IMR-90 (cell line): ENCODE results near the gene HVCN1. TPM values are rescaled to one million over a fixed set of nuclear protein-coding genes. Genes with fewer than 3 reads are reported as not detected.

Source experiments
- ATAC-seq: fragments of 200-7000 bp; cut with Tn5 transposase; 2 replicates; pipeline ENCODE4 v1.9.1; 2020; ENCODE audit warnings: low read depth, mild to moderate bottlenecking, moderate library complexity
- BruUV-seq: library from RNA; stranded (reverse); fragments of 400-500 nt; replicated peaks from 2 replicates; lab custom pipeline; 2021; lab: Mats Ljungman, UMichigan
- CTCF ChIA-PET: fragments of 300-600 bp; formaldehyde crosslinking; extraction: SDS; loops from one replicate; lab custom pipeline; 2021; ENCODE audit warnings: antibody characterized with exemption; lab: Yijun Ruan, JAX
- POLR2A ChIA-PET: fragments of 300-600 bp; sonication (Branson Sonifier 250); formaldehyde crosslinking; loops from one replicate; lab custom pipeline; 2022; ENCODE audit warnings: antibody characterized with exemption; ENCODE audit not compliant: unreplicated experiment; lab: Charles Lee
- DNase-seq: peaks from one replicate; pipeline ENCODE4 v3.0.0; 2013
- H2AFZ ChIP-seq: replicated peaks from 2 replicates; pipeline ENCODE3; 2013; ENCODE audit warnings: low read length, mild to moderate bottlenecking; ENCODE audit not compliant: poor library complexity
- H2AK5ac ChIP-seq: 2 replicates; pipeline ENCODE4 v1.6.1; 2013; ENCODE audit warnings: low read depth, low read length, inconsistent platforms
- H2AK9ac ChIP-seq: replicated peaks from 2 replicates; pipeline ENCODE3; 2013; ENCODE audit warnings: mild to moderate bottlenecking, low read depth, low read length, moderate library complexity; ENCODE audit not compliant: poor library complexity
- H2BK120ac ChIP-seq: 2 replicates; pipeline ENCODE4 v1.6.1; 2013; ENCODE audit warnings: low read depth, low read length, inconsistent platforms
- H2BK15ac ChIP-seq: 3 replicates; pipeline ENCODE4 v1.6.1; 2013; ENCODE audit warnings: low read depth, low read length, inconsistent platforms
- H2BK20ac ChIP-seq: 2 replicates; pipeline ENCODE4 v1.6.1; 2013; ENCODE audit warnings: low read depth, mild to moderate bottlenecking, inconsistent platforms, low read length, moderate library complexity
- H2BK5ac ChIP-seq: 2 replicates; pipeline ENCODE4 v1.6.1; 2013; ENCODE audit warnings: mild to moderate bottlenecking, low read depth, low read length, inconsistent platforms; ENCODE audit not compliant: poor library complexity, severe bottlenecking
- H3K14ac ChIP-seq: replicated peaks from 2 replicates; pipeline ENCODE4 v1.6.1; 2013; ENCODE audit warnings: low read depth, low read length, inconsistent platforms
- H3K18ac ChIP-seq: 2 replicates; pipeline ENCODE4 v1.6.1; 2013; ENCODE audit warnings: low read depth, low read length, control low read depth
- H3K23ac ChIP-seq: 2 replicates; pipeline ENCODE4 v1.6.1; 2013; ENCODE audit warnings: low read depth, low read length, inconsistent platforms
- H3K27ac ChIP-seq: 2 replicates; pipeline ENCODE4 v1.5.1; 2013; ENCODE audit warnings: mild to moderate bottlenecking, control low read depth, low read length; ENCODE audit not compliant: insufficient read depth
- H3K27me3 ChIP-seq: 2 replicates; pipeline ENCODE4 v1.6.1; 2013; ENCODE audit warnings: low read length; ENCODE audit not compliant: control insufficient read depth, insufficient read depth
- H3K36me3 ChIP-seq: 2 replicates; pipeline ENCODE4 v1.6.1; 2013; ENCODE audit warnings: low read length, mixed read lengths; ENCODE audit not compliant: control insufficient read depth, insufficient read depth
- H3K4ac ChIP-seq: 2 replicates; pipeline ENCODE4 v1.6.1; 2013; ENCODE audit warnings: low read depth, low read length, inconsistent platforms
- H3K4me1 ChIP-seq: 2 replicates; pipeline ENCODE4 v1.6.1; 2013; ENCODE audit warnings: low read length, mixed read lengths; ENCODE audit not compliant: control insufficient read depth, insufficient read depth
- H3K4me2 ChIP-seq: 2 replicates; pipeline ENCODE4 v1.6.1; 2013; ENCODE audit warnings: low read depth, mild to moderate bottlenecking, control low read depth, low read length, moderate library complexity
- H3K4me3 ChIP-seq: 2 replicates; pipeline ENCODE4 v1.5.1; 2013; ENCODE audit warnings: low read depth, mild to moderate bottlenecking, control low read depth, low read length, moderate library complexity; ENCODE audit not compliant: insufficient read depth
- H3K56ac ChIP-seq: 2 replicates; pipeline ENCODE4 v1.6.1; 2013; ENCODE audit warnings: low read length, inconsistent platforms; ENCODE audit not compliant: insufficient read depth; ENCODE audit errors: extremely low read depth
- H3K79me1 ChIP-seq, 2 experiments: 2 replicates each; pipeline ENCODE4 v1.6.1; 2013; ENCODE audit warnings: low read length in 2 of 2, inconsistent platforms in 1 of 2, low read depth in 1 of 2
- H3K9ac ChIP-seq: 2 replicates; pipeline ENCODE4 v1.6.1; 2013; ENCODE audit warnings: low read depth, low read length, control low read depth
- H3K9me1 ChIP-seq: 2 replicates; pipeline ENCODE4 v1.6.1; 2013; ENCODE audit warnings: low read length, inconsistent platforms; ENCODE audit not compliant: insufficient read depth
- H3K9me3 ChIP-seq: 2 replicates; pipeline ENCODE4 v1.6.1; 2013; ENCODE audit warnings: low read length; ENCODE audit not compliant: control insufficient read depth, insufficient read depth
- H4K20me1 ChIP-seq: 2 replicates; pipeline ENCODE4 v1.6.1; 2013; ENCODE audit warnings: low read length, inconsistent platforms; ENCODE audit not compliant: insufficient read depth
- H4K5ac ChIP-seq: 2 replicates; pipeline ENCODE4 v1.6.1; 2013; ENCODE audit warnings: mild to moderate bottlenecking, low read depth, low read length, control low read depth
- H4K8ac ChIP-seq, 2 experiments: 2 replicates each; pipeline ENCODE4 v1.6.1; 2013; ENCODE audit warnings: low read depth in 2 of 2, low read length in 2 of 2, control low read depth in 1 of 2, inconsistent platforms in 1 of 2
- H4K91ac ChIP-seq: 2 replicates; pipeline ENCODE4 v1.6.1; 2013; ENCODE audit warnings: low read depth, low read length, inconsistent platforms; ENCODE audit not compliant: insufficient read depth
- MXI1 ChIP-seq: IDR thresholded peaks from 2 replicates; pipeline ENCODE4 v1.6.1; 2012; ENCODE audit warnings: low read depth, mild to moderate bottlenecking, low read length, moderate library complexity, borderline replicate concordance
- SMC3 ChIP-seq: fragments of 150-350 bp; IDR thresholded peaks from 2 replicates; pipeline ENCODE4 v1.6.1; 2016; ENCODE audit warnings: low read depth, mild to moderate bottlenecking, antibody characterized with exemption, low read length, moderate library complexity
- WGBS, 2 experiments: methylation state at CpG; one replicate each; pipeline versions ENCODE4 v1.1.5 to v1.1.7; 2013; ENCODE audit warnings: missing lambda C conversion rate in 2 of 2; ENCODE audit not compliant: insufficient read length in 1 of 2; ENCODE audit errors: extremely low coverage in 2 of 2; 5-methylcytosine and 5-hydroxymethylcytosine counted together
- dilution Hi-C: fragments of 300-500 bp; cut with HindIII; formaldehyde crosslinking; loops from one replicate; pipeline ENCODE4 v1.14.3; 2018; ENCODE audit warnings: low sequenced_read_pairs; ENCODE audit not compliant: unreplicated experiment
- in situ Hi-C: fragments of 300-500 bp; cut with MboI; formaldehyde crosslinking; loops from 3 replicates; pipeline ENCODE4 v1.14.3; 2019; ENCODE audit warnings: low sequenced_read_pairs, inconsistent platforms, mixed read lengths
- intact Hi-C: fragments of 100-400 bp; cut with micrococcal nuclease; formaldehyde crosslinking; loops from 2 replicates; pipeline ENCODE4 v1.10.0; 2022
- polyA plus RNA-seq, 3 experiments: library from polyadenylated mRNA; depleted of rRNA; stranded (reverse); fragments of >200 nt; gene quantifications; 2 replicates each; pipeline ENCODE4 v1.2.3, GENCODE V29; 2012; ENCODE audit warnings: low replicate concordance in 1 of 3
- total RNA-seq: library from RNA; depleted of rRNA; stranded (reverse); fragments of >200 nt; gene quantifications from 2 replicates; pipeline ENCODE4 v1.2.3, GENCODE V29; 2012

Gene HVCN1
- total and polyA plus RNA-seq, 2 of the 4 experiments (the other 2 are of a cell fraction), result 1.9 to 2.0 TPM

DNA sequence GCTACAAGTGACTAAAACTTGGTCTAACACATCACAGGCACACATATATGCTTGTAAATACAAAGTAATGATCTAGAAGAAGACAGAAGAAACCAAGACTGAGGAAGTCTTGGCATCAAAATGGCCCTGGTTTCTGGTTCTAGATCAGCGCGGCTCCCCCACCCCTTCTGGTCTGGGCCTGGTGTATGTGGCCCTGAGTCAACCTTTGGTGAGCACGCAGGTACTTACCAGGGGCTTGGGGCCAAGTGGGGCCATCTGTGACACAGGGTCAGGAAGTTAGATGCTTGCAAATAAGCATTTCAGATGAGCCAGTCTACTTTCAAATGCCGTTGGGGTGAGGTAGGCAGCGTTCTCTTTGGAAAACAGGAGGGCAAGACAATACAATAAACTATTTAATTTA lies 13.2 kb upstream of the HVCN1 start:
- Histone ChIP-seq H2AFZ (no peak overlapping the region), H3K4me3 (no peak overlapping the region), H3K18ac (no peak overlapping the region), H3K9me3 (no peaks in the 10 kb centered on the region), H4K5ac (no peak overlapping the region), H3K4ac (no peak overlapping the region), H3K79me1 (no peaks in the 10 kb centered on the region), H3K14ac (no peak overlapping the region), H2BK120ac (no peak overlapping the region), H2BK20ac (no peak overlapping the region), H3K27ac (no peak overlapping the region), H3K9ac (no peak overlapping the region), H4K20me1 (no peaks in the 10 kb centered on the region), H4K8ac (no peak overlapping the region), H3K27me3 (no peaks in the 10 kb centered on the region), H3K9me1 (no peaks in the 10 kb centered on the region), H3K23ac (no peak overlapping the region), H4K91ac (no peak overlapping the region), H2BK5ac (no peak overlapping the region), H2AK9ac (no peak overlapping the region), H2BK15ac (no peak overlapping the region), H2AK5ac (no peak overlapping the region), H3K4me1 (no peaks in the 10 kb centered on the region; the same call in 1 of the 2 replicates), H3K56ac (no peak overlapping the region), H3K4me2 (no peak overlapping the region), H3K36me3 (no peaks in the 10 kb centered on the region)
- POLR2A ChIA-PET, result no interaction called here
- no peak for DNase-seq
- dilution Hi-C loops, result no loop called here
- intact Hi-C loops, result no loop called here
- CTCF ChIA-PET, result no interaction called here
- in situ Hi-C loops, result no loop called here
- no peak for TF ChIP-seq MXI1
- no peak for TF ChIP-seq SMC3
- WGBS, 2 experiments, result no CpG with 5 or more reads among the region's 5 CpGs
- no peak for ATAC-seq
- BruUV-seq, result no TSS peak
